HG03521 (cell line): ENCODE results near the gene FGFRL1.
"Not testable (repeated sequence)": the region's sequence is repeated elsewhere in the genome, so short reads cannot be mapped to it uniquely, and the experiment has no call there.

Experiments
- ATAC-seq: cut with Tn5 transposase; IDR thresholded peaks from one replicate; pipeline ENCODE4 v1.9.1; 2021; ENCODE audit warnings: mild to moderate bottlenecking, moderate library complexity; ENCODE audit not compliant: unreplicated experiment

FGFRL1 gene

DNA sequence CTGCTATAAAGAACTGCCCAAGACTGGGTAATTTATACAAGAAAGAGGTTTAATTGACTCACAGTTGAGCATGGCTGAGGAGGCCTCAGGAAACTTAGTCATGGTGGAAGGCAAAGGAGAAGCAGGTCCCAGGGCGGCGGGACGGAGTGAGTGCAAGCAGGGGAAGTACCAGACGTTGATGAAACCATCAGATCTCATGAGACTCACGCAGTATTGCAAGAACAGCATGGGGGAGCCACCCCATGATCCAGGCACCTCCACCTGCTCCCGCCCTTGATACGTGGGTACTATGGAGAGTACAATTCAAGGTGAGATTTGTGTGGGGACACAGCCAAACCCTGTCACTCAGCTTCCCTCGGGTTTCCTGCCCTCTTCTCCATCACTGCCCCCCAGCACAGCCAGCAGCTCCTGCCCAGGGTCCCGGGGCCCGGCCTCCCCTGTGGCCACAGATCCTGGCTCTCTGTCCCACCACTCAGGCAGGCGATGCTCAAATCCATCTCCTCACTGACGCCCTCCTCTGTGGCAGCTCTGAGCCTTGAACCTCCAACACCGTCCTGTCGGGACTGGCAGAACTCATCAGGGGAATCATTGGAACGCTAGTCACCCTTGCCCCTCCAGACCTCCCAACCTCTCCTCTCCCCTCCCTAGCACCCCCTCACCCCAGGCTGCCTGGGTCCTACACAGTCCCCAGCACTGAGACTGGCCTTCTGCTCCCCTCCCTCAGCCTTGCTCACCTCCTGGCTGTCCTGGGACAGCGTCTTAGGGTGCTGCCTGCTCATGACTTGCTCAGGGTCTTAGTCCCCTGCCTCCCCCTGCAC is 37.6 kb downstream of the FGFRL1 start:
- no peak for ATAC-seq

DNA sequence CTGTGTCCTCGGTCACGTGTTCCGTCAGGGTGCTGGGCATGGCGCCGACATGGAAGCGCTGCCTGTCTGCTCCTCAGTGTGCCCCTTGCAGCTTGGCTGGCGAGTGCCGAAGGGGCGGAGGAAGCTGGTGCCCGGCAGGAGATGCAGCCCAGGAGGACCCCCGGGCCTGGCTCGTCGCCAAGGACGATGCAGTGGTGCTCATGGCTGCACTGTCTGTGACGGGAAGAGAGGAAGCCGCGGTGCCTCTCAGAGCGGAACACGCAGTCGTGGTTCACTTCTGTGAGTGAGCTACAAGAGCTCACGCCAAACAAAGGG is 38.1 kb downstream of the FGFRL1 start:
- no peak for ATAC-seq

DNA sequence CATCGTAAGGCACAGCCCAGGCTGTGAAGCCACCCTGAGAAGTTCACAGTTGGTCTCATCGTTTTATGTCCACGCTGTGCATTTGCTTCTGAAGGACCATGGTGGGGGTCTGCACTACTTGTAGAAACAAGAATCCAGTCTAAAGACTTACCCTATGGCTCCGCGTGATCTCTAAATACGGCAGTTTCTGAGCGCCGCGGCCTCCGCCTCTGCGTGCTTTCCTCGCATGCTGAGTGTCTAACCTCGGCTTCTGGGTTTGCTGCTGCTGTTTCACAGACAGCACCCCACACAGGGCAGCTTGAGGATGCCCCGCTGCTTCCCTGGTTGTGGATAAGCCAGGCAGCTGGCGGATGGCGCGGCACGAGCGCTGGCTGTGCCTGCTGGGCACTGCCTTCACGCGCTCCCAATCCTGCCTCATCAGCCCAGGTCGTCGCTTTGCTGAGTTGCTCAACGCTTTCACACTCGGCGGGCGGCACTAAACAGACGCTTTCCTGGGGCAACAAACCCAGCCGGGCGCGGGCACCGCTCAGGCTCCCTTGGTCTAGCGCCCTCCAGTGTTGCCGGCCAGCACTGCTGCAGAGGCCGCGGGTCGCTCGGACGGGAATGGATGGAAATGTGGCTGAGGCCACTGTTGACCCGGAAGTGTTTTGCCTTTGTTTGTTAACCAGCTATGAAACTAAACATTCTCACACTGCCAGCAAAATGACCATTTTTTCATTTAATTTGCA is 39.2 kb downstream of the FGFRL1 start:
- ATAC-seq, result no peak

DNA sequence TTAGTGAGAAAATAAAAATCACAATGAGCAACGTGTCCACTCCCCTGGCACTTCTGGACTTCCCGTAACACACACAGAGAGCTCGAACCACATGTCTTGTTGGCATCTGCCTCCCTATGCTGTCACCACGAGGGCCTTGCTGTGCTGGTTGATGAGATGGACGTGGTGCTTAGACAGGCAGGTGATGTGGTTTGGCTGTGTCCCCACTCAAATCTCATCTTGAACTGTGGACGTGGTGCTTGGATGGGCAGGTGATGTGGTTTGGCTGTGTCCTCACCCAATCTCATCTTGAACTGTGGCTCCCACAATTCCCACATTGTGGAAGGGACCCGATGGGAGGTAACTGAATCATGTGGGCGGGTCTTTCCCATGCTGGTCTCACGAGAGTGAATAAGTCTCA is 40.0 kb downstream of the FGFRL1 start:
- no peak for ATAC-seq

DNA sequence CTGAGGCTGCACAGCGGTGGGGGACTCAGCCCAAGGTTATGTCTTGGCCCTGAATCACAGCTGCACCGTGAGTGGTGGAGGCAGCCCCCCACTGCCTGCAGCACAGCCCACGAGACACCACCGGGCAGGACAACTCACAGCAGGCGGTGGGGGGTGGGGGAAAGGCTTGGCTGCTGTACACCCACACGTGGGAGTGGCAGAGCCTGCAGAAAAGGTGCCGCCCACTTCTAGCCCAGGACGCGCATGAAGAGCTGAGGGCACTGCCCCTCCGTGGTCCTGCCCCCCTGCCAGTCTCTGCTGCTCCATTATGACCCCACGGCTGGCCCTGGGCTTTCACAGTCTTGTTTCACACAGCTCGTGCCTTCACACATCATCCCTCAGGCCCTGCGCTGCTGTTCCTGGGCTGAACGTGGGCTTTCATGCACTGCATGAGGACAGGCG is 40.8 kb downstream of the FGFRL1 start:
- ATAC-seq, result no peak

DNA sequence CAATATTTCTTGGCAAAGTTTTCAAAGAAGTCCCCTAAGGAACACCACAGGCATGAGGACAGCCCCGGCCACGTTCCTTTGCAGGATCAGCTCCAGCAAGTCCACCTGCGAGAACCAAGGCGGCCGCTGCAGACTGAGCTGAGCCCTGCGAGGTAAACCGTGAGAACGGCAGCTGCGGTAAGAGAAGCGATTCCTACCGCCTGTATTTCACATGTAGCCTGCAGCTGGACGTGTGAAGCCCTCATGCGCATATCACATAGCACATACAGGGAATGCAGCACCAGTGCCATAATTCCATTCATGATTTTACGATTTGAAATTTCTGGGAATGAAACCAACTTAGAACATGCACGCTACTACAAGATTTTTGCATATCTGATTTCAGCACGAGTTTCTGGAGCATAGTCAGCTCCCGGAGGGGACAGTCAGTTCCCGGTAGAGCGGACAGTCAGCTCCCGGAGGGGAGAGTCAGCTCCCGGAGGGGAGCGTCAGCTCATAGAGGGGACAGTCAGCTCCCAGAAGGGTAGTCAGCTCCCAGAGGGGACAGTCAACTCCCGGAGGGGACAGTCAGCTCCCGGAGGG is 41.7 kb downstream of the FGFRL1 start:
- ATAC-seq, result no peak

DNA sequence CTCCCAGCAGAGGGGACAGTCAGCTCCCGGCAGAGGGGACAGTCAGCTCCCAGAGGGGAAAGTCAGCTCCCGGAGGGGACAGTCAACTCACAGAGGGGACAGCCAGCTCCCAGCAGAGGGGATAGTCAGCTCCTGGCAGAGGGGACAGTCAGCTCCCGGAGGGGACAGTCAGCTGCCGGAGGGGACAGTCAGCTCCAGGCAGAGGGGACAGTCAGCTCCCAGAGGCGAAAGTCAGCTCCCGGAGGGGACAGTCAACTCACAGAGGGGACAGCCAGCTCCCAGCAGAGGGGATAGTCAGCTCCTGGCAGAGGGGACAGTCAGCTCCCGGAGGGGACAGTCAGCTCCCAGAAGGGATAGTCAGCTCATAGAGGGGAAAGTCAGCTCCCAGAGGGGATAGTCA is 42.5 kb downstream of the FGFRL1 start:
- ATAC-seq, result not testable (repeated sequence)

DNA sequence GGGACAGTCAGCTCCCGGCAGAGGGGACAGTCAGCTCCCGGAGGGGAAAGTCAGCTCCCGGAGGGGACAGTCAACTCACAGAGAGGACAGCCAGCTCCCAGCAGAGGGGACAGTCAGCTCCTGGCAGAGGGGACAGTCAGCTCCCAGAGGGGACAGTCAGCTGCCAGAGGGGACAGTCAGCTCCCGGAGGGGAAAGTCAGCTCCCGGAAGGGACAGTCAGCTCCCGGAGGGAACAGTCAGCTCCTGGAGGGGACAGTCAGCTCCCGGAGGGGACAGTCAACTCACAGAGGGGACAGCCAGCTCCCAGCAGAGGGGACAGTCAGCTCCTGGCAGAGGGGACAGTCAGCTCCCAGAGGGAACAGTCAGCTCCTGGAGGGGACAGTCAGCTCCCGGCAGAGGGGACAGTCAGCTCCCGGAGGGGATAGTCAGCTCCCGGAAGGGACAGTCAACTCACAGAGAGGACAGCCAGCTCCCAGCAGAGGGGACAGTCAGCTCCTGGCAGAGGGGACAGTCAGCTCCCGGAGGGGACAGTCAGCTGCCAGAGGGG is 43.3 kb downstream of the FGFRL1 start:
- ATAC-seq, result not testable (repeated sequence)

DNA sequence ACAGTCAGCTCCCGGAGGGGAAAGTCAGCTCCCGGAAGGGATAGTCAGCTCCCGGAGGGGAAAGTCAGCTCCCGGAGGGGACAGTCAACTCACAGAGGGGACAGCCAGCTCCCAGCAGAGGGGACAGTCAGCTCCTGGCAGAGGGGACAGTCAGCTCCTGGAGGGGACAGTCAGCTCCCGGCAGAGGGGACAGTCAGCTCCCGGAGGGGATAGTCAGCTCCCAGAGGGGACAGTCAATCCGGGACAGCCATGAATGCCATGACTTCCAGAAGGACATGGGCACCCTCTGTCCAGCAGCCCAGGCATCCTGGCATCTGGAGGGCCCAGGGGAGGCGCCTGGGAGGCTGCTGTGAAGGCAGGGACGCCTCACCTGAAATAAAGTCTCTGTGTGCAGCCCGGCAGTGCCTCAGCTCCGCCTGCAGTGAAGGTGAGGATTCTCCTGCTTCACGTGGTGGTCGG is 43.8 kb downstream of the FGFRL1 start:
- ATAC-seq, result not testable (repeated sequence)

DNA sequence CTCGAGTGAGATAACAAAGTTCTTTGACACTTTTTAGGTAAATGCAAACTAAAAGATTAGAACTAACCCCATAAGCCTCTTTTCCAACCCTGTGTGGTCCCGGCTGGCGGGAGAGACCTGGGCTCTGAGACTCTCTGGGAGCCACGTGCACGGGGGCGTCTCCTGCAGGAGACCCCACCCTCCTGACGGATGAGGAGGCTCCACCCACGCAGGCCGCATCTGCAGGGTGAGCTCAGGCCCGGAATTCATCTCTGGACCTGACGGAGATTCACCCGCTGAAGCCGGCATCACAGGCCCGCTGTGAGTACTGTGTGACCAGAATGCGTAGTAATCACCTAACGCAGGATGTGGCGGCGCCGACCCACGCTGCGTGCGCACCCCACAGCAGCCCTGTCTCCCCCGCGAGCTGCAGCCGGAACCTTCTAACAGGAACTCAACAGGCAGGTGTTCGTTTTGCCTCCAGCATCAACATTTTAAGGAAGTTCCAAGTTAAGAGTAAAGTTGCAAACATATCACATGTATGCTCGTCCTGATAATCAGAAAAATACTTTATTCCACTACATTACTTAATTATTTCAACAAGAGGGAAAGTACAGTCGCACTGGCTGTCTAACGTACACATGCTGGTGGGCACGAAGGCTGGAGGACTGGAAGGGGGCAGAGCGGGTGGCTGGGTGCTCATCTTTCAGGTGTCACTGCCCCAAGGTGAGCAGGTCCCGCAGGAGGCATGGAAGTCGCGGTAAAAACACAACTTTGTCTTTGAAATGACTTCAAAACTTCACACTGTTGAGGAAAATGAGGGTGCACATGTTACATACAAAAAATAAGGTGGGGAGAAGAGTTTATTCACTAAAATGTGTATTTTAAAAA is 44.5 kb downstream of the FGFRL1 start:
- ATAC-seq, result peak; percentile 48

DNA sequence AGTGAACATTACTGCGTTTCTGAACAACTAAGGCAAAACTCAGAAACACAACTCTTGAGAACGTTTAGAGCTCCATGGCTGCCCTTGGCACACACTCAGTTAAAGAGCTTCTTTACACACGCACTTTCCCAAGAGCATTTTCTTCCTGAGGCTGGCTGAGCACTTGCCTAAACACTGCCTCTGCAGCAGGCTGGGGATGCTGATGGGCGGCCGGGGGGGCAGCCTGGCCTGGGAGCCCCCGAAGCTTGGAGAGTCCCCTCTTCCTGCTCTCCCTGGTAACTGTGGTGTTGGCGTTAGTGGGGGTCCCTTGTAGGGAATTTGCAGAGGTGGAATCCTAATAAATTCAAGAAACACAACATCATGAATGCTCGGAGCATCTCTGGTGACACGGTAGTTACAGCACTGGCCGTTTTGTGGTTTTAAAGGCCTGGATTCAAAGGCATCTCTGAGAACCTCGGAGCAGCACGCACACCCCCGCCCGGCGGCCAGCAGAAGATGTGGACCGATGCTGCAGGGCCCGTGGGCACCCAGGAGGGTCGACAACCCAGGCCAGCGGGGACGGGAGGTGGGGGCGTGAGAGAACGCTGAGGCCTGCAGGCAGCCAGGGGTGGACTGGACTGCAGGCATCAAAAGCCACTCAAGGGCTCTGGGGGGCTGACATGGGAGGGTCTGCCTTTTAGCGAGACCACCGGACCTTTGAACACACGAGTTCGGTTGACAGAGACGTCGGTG is 45.4 kb downstream of the FGFRL1 start:
- no peak for ATAC-seq

DNA sequence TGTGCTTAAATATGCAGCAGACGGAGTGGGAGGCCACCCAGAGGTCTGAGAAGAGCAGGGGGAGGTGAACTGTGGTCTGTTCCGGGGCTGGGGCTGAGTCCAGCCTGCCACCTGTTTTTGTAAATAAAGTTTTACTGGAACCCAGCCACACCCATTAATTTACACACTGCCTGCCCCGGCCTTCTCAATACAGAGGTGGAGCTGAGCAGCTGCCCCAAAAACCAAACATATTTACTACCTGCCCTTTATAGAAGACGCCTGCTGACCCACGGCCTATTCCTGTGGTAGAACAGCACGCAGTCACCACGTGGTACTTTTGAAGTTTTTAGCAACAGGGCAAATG is 45.9 kb downstream of the FGFRL1 start:
- ATAC-seq, result no peak

DNA sequence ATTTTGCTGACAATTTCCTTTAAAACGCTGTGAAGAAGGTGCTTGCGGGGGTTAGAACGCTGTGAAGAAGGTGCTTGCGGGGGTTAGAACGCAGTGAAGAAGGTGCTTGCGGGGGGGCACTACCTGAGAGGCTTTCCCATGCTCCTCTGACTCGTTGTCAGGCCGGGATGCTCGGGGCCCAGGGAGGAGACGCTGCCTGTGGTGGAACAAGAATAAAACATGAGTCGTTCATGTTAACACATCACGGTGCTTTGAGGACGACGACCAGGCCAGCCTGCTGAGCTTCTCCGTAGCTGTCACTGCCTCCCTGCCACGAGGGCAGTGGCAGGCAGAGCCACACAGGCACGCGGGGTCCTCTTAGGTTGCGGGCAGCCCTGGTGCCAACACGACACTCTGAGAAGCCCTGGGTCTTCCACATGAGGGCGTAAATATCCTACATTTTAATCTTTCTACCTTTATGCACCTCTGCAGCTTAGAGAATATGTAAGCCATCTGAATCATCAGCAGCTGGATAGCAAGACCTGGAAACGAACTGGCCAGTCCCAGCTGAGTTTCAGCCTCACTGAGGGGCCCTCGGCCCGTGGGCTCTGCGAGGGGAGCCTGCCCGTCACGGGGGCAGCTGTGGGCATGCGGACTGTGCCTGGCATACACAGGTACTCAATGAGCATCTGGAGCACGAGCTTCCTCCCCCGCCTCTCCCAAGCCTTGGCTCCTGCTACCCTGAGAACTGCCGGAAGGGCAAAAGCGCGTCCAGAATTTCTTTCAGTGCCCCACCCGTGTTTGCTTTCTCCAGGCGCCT is 47.0 kb downstream of the FGFRL1 start:
- no peak for ATAC-seq

DNA sequence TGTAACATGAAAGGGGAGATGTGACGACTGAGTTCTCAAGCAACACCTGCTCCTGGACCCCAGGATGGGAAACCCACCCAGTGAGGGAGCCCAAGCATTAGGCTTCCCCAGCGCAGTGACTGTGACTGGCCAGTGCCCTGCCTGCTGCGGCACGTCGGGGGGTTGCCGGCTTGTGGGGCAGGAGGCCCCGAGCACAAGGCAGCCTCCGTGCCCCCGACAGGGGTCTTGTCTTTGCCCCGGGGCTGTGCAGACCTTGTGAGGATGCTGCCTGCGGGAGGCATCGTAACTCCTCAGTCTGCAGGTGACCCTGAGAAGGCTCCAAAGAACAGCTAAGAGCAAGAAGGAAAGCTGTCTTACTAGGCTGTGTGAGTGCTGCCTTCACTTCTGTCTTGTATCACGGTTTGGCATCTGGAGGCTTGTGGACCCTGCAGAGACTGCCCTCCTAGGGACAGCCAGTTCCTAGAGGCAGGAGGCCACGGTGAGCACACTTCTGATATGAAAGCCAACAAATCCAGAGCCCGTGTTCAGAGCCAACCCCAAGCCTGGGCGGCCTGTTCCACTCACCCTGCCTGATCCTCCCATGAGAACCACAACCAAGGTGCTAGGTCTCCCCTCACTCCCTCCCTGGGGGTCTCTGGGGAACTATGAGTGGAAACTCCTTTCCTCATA is 47.7 kb downstream of the FGFRL1 start:
- ATAC-seq, result no peak

DNA sequence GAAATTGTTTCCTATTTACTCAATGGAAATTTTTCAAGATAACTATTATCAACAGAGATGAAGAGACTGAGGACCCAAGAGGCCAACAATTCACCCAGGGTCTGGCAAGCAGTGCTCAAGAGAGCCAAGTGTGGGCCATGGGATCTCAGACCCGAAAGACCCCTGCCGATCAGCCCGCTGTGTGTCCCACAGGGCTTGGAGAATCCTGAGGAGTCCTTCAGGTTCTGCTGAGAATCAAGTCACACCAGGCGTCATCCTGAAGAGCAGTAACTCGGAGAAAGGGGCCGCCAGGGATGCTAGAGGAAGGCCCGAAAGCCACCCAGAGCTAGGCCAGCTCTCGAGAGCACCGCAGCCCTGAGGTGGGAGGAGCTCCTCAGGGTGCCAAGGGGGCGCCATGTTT is 48.7 kb downstream of the FGFRL1 start:
- no peak for ATAC-seq

DNA sequence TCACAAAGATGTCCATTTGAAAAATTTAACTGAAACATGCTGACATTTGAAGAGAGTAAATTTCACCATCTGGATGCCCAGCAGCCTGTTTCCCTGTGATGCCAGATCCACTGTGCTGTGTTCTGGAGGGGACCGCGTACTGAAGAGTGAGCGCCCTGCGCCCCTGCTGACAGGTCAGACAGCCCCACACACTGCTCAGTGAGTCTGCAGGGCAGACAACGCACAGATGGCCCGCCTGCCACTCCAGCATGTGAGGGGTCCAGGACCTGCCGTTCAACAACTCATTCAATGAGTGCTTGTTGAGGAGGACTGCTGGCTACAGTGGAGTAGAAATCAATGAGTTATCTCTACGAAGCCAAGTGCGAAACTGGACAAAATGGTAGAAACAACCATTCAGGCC is 49.2 kb downstream of the FGFRL1 start:
- ATAC-seq, result no peak

DNA sequence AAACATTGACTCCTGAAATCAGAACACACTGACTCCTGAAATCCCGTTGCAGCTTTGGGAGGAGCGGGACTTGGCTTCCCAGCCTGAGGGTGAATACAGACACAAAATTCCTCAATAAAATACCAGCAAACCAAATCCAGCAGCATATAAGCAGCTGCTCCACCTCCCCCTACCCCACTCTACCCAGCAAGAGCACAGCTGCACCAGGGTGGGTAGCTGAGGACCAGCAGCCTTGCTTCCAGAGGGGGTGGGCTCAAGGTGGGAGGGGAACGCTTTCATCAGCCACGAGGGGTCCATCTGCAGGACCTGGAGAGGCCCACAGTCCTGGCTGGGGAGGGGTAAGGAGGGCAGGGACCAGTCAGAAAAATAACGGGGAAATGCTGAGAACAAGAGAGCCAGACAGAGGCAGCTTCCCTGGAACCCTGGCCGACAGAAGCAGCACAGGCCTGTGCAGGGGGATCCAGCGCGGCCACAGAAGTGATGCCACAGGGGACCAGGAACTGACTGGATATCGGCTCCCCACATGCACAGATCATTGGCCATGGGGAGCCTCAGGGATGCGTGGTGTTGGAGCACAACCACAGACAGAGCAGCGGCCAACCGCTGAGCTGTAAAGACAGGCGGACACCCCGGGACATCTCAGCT is 49.8 kb downstream of the FGFRL1 start:
- no peak for ATAC-seq

DNA sequence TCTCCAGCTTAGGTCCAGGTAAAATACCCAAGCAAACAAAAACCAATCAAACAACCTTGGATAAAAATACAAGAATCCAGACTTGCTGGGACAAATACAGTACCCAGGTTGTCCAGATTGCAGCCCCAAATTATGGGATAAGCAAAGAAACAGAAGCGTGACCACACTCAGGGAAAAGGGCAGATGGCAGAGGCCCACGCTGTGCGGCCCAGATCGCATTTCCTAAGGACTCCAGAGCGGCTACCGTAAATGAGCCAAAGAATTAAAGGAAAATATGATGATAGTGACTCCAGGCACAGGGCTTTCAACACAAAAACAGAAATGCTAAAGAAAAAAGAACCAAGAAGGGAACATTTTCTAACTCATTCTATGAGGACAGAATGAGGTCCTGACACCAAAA is 50.3 kb downstream of the FGFRL1 start:
- no peak for ATAC-seq
